Caco-2 (cell line): Measurements from ENCODE around the gene NKD2. TPM values are rescaled to one million over a fixed set of nuclear protein-coding genes. Genes with fewer than 3 reads are reported as not detected.

Source experiments
- BruUV-seq: library from RNA; stranded (reverse); fragments of 400-500 nt; replicated peaks from 2 replicates; lab custom pipeline; 2021; lab: Mats Ljungman, UMichigan
- CTCF ChIA-PET: fragments of 300-600 bp; sonication (Branson Sonifier 250); formaldehyde crosslinking; loops from one replicate; lab custom pipeline; 2022; ENCODE audit warnings: antibody characterized with exemption; lab: Charles Lee
- POLR2A ChIA-PET: fragments of 300-600 bp; sonication (Branson Sonifier 250); formaldehyde crosslinking; loops from one replicate; lab custom pipeline; 2022; ENCODE audit warnings: antibody characterized with exemption; lab: Charles Lee
- DNase-seq, 2 experiments: peaks; one replicate each; pipeline versions ENCODE4 v3.0.0 to v3.0.0-alpha.2; 2020 to 2022
- H3K27me3 ChIP-seq: replicated peaks from 2 replicates; pipeline ENCODE4 v1.6.0; 2011; ENCODE audit warnings: low read length; ENCODE audit not compliant: control insufficient read depth, insufficient read depth
- H3K36me3 ChIP-seq: 2 replicates; pipeline ENCODE4 v1.5.1; 2011; ENCODE audit warnings: low read length; ENCODE audit not compliant: control insufficient read depth, insufficient read depth
- H3K4me1 ChIP-seq: fragments of 250-450 bp; sonication (Bioruptor Pico); 2 replicates; pipeline ENCODE4 v1.5.1; 2020; ENCODE audit warnings: mild to moderate bottlenecking
- H3K4me3 ChIP-seq: 2 replicates; pipeline ENCODE4 v1.5.1; 2011; ENCODE audit warnings: low read depth, mild to moderate bottlenecking, control low read depth, low read length
- H3K9me3 ChIP-seq: fragments of 250-450 bp; sonication (Bioruptor Pico); 2 replicates; pipeline ENCODE4 v1.5.1; 2020; ENCODE audit warnings: mild to moderate bottlenecking, moderate library complexity
- H3K27ac Mint-ChIP-seq: one replicate; pipeline ENCODE4 v1.8.0; 2022; ENCODE audit warnings: mixed read lengths; ENCODE audit not compliant: unreplicated experiment
- H3K27me3 Mint-ChIP-seq: one replicate; pipeline ENCODE4 v1.8.0; 2022; ENCODE audit warnings: mixed read lengths; ENCODE audit not compliant: insufficient read depth, unreplicated experiment
- H3K36me3 Mint-ChIP-seq: one replicate; pipeline ENCODE4 v1.8.0; 2022; ENCODE audit warnings: mild to moderate bottlenecking, mixed read lengths; ENCODE audit not compliant: insufficient read depth, unreplicated experiment
- H3K4me1 Mint-ChIP-seq: one replicate; pipeline ENCODE4 v1.8.0; 2022; ENCODE audit warnings: low read depth, mixed read lengths; ENCODE audit not compliant: unreplicated experiment
- H3K4me3 Mint-ChIP-seq: one replicate; pipeline ENCODE4 v1.8.0; 2022; ENCODE audit warnings: mild to moderate bottlenecking, moderate library complexity, mixed read lengths; ENCODE audit not compliant: unreplicated experiment
- H3K9me3 Mint-ChIP-seq: one replicate; pipeline ENCODE4 v1.8.0; 2022; ENCODE audit warnings: mixed read lengths; ENCODE audit not compliant: unreplicated experiment
- intact Hi-C: fragments of 100-400 bp; cut with micrococcal nuclease; formaldehyde crosslinking; loops from one replicate; pipeline ENCODE4 v1.10.0; 2022; ENCODE audit not compliant: unreplicated experiment
- total RNA-seq: library from RNA; stranded (reverse); gene quantifications from 2 replicates; pipeline ENCODE4 v1.2.3, GENCODE V29; 2022
- TF ChIP-seq, protein P1 (sequence below), 2 experiments: fragments of 200-600 bp in 1 of 2; IDR thresholded peaks; 1 replicate in 1 of 2; 2 replicates in 1 of 2; pipeline versions ENCODE4 v1.5.1 to v1.8.0; 2011 to 2022; ENCODE audit warnings: antibody characterized with exemption in 1 of 2, control low read depth in 1 of 2, inconsistent platforms in 1 of 2, low read depth in 1 of 2, low read length in 1 of 2, mild to moderate bottlenecking in 1 of 2, moderate library complexity in 1 of 2; ENCODE audit not compliant: insufficient read depth in 1 of 2, severe bottlenecking in 1 of 2, unreplicated experiment in 1 of 2

Gene NKD2
- total RNA-seq, 1 experiment from 2014 or later: 17.7 TPM

DNA sequence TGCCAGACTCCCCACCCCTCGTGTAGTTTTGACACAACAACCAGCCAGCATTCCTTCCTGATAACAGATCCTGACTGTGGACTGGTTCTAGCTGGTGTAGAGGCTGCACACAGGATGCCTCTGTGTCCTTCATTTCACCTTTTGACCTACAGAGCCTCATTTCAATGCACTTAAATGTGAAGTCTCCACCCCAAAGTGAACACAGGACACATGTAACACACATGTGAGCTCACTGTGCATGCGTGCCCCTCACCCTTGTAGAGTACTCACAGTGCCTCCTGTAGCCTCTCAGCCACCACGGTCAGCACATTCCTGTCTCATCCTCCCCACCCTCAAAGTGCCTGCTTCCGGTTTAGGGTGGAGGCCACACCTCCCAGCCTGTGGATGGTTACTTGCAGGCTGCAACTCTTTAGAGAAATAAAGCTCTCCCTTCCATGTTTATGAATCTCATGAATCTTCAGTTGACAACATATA lies 11.6 kb upstream of the NKD2 start:
- Mint-ChIP-seq H3K36me3 (no peaks in the 10 kb centered on the region), H3K27me3 (no peaks in the 10 kb centered on the region)
- H3K27me3 ChIP-seq: no peaks in the 10 kb centered on the region

DNA sequence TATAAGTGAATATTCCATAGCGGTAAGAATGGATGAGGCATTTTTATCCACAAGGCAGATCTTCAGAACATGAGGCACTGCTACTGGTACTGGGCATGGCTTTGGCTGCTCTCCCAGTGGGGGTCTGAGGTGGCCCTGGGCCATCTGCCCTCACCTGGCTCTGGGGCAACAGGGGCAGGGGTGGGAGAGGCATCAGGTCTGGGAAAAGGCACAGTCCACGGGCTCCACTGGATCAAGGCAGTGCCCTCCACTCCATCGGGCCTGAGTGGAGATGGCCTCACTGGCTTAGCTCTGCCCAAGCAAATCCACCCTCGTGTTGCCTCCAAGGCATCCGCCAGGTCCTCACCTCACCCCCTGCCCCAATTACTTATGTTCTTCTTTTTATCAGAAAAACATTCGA lies 10.9 kb upstream of the NKD2 start:
- DNase-seq: peak in 1 of 2 experiments; percentile 15
- no peak overlapping the region for H3K4me3 ChIP-seq
- ChIA-PET CTCF (interaction anchor here (1.8 to 2.7 kb wide), 2 partner anchors 12 to 74 kb away, joined by 5 to 6 read pairs; no protein-coding TSS in a partner anchor), POLR2A (no interaction called here)
- peaks cover 17% of the 10 kb centered on the region; the same call in 1 of the 2 replicates for H3K4me1 ChIP-seq
- BruUV-seq: no TSS peak
- TF ChIP-seq, protein P1, sequence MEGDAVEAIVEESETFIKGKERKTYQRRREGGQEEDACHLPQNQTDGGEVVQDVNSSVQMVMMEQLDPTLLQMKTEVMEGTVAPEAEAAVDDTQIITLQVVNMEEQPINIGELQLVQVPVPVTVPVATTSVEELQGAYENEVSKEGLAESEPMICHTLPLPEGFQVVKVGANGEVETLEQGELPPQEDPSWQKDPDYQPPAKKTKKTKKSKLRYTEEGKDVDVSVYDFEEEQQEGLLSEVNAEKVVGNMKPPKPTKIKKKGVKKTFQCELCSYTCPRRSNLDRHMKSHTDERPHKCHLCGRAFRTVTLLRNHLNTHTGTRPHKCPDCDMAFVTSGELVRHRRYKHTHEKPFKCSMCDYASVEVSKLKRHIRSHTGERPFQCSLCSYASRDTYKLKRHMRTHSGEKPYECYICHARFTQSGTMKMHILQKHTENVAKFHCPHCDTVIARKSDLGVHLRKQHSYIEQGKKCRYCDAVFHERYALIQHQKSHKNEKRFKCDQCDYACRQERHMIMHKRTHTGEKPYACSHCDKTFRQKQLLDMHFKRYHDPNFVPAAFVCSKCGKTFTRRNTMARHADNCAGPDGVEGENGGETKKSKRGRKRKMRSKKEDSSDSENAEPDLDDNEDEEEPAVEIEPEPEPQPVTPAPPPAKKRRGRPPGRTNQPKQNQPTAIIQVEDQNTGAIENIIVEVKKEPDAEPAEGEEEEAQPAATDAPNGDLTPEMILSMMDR (IDR thresholded peaks at IDR 0.05; ENCODE audit: insufficient read depth in 1 of 2, low read depth in 1 of 2, low read length in 1 of 2, severe bottlenecking in 1 of 2, unreplicated experiment in 1 of 2): no peak
- Mint-ChIP-seq H3K4me1 (peaks cover 22% of the 10 kb centered on the region), H3K27ac (no peak overlapping the region), H3K4me3 (no peak overlapping the region), H3K27me3 (no peaks in the 10 kb centered on the region), H3K36me3 (no peaks in the 10 kb centered on the region), H3K9me3 (no peaks in the 10 kb centered on the region)
- no peaks in the 10 kb centered on the region for H3K36me3 ChIP-seq
- intact Hi-C loops: no loop called here
- H3K9me3 ChIP-seq: no peaks in the 10 kb centered on the region
- no peaks in the 10 kb centered on the region for H3K27me3 ChIP-seq

More for the DNA sequence above, 11.6 kb upstream of the NKD2 start:
- Mint-ChIP-seq H3K9me3 (no peaks in the 10 kb centered on the region), H3K27ac (no peak overlapping the region), H3K4me1 (peaks cover 22% of the 10 kb centered on the region), H3K4me3 (peak overlapping the region; percentile 57)
- TF ChIP-seq, protein P1 (IDR thresholded peaks at IDR 0.05; ENCODE audit: insufficient read depth in 1 of 2, low read depth in 1 of 2, low read length in 1 of 2, severe bottlenecking in 1 of 2, unreplicated experiment in 1 of 2): no peak
- Histone ChIP-seq H3K9me3 (no peaks in the 10 kb centered on the region), H3K4me3 (no peak overlapping the region), H3K36me3 (no peaks in the 10 kb centered on the region), H3K4me1 (peaks cover 17% of the 10 kb centered on the region; the same call in 1 of the 2 replicates)
- no TSS peak for BruUV-seq
- DNase-seq: peak; percentile 46 to 58
- intact Hi-C loops: no loop called here
- CTCF ChIA-PET: interaction anchor here (1.7 to 2.7 kb wide), 3 partner anchors 13 to 74 kb away, joined by 4 to 6 read pairs (median 5); no protein-coding TSS in a partner anchor
- POLR2A ChIA-PET: no interaction called here

DNA sequence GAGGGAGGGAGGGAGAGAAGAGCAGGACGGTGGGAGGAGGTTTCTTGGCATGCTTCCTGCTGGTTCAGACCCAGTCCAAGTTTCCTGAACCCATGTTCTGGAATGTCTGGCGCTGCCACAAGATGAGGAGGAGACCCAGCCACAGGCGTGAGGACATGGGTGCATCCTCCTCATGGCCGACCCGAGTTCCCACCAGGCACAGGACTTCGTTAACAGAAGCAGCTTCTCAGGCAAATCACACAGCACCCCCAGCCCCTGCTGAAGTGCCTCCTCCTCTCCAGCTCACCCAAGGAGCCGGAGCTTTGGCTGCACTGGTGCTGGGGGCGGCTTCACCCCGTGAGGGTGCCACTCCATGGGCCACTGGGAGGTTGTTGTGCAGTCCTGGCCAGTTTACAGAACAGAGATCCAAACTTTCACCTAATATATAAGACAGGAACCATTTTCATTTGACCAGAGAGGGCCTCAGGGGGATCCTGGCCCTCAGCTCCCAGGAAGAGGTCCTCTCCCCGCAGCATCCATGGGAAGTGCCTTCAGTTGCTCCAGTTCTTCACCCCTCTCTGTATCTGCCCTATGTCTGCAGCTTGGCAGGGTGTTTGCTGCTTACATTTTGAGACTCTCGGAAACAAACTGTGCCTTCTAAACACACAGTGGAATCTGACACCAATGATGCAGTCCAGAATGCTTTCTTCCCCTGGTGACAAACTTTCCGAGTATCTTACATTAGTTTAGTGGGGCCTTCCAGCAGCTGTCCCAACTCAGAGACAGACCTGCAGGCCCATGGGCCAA lies 10.2 kb upstream of the NKD2 start:
- Mint-ChIP-seq H3K4me3 (no peak overlapping the region), H3K4me1 (peaks cover 22% of the 10 kb centered on the region), H3K27ac (no peak overlapping the region), H3K9me3 (no peaks in the 10 kb centered on the region), H3K36me3 (no peaks in the 10 kb centered on the region), H3K27me3 (no peaks in the 10 kb centered on the region)
- Histone ChIP-seq H3K4me1 (peaks cover 16% of the 10 kb centered on the region; the same call in 1 of the 2 replicates), H3K4me3 (no peak overlapping the region), H3K27me3 (no peaks in the 10 kb centered on the region), H3K9me3 (no peaks in the 10 kb centered on the region), H3K36me3 (no peaks in the 10 kb centered on the region)
- ChIA-PET POLR2A (no interaction called here), CTCF (no interaction called here)
- intact Hi-C loops: no loop called here
- TF ChIP-seq, protein P1 (IDR thresholded peaks at IDR 0.05; ENCODE audit: insufficient read depth in 1 of 2, low read depth in 1 of 2, low read length in 1 of 2, severe bottlenecking in 1 of 2, unreplicated experiment in 1 of 2): no peak
- DNase-seq: no peak
- BruUV-seq: no TSS peak
